Nephron (organoid): Measurements from ENCODE around the gene CEP126.
"Not testable (repeated sequence)": the region's sequence is repeated elsewhere in the genome, so short reads cannot be mapped to it uniquely, and the experiment has no call there.

ENCODE experiments used
- H3K27ac Mint-ChIP-seq, 3 experiments: 2 replicates each; pipeline ENCODE4 v1.8.0; 2020; ENCODE audit warnings: mixed read lengths in 3 of 3, mild to moderate bottlenecking in 2 of 3, moderate library complexity in 1 of 3
- H3K27me3 Mint-ChIP-seq: 2 replicates; pipeline ENCODE4 v1.8.0; 2021; ENCODE audit warnings: low read depth, mild to moderate bottlenecking, moderate library complexity, mixed read lengths
- H3K36me3 Mint-ChIP-seq: 2 replicates; pipeline ENCODE4 v1.8.0; 2020; ENCODE audit warnings: low read depth, mixed read lengths
- H3K4me1 Mint-ChIP-seq: 2 replicates; pipeline ENCODE4 v1.8.0; 2020; ENCODE audit warnings: mixed read lengths
- H3K4me3 Mint-ChIP-seq, 3 experiments: 2 replicates each; pipeline ENCODE4 v1.8.0; 2020; ENCODE audit warnings: mild to moderate bottlenecking in 3 of 3, mixed read lengths in 3 of 3, moderate library complexity in 2 of 3
- H3K9me3 Mint-ChIP-seq: 2 replicates; pipeline ENCODE4 v1.8.0; 2020; ENCODE audit warnings: mixed read lengths
- CTCF ChIP-seq, 3 experiments: fragments of 200-600 bp; sonication (generic); IDR thresholded peaks; one replicate each; pipeline ENCODE4 v1.5.0; 2021; ENCODE audit warnings: antibody characterized with exemption in 3 of 3; ENCODE audit not compliant: unreplicated experiment in 3 of 3

The CEP126 gene

GRCh38 chr11:101960231-101960630 lies 45.4 kb downstream of the CEP126 start:
- no peaks in the 10 kb centered on the region for H3K4me1 Mint-ChIP-seq
- peaks cover 5% of the 10 kb centered on the region for H3K36me3 Mint-ChIP-seq
- H3K4me3 Mint-ChIP-seq, result no peak overlapping the region
- H3K27ac Mint-ChIP-seq, result no peak overlapping the region
- TF ChIP-seq CTCF (IDR thresholded peaks at IDR 0.05; ENCODE audit: unreplicated experiment in 3 of 3), result no peak
- no peaks in the 10 kb centered on the region for H3K9me3 Mint-ChIP-seq
- H3K27me3 Mint-ChIP-seq, result no peaks in the 10 kb centered on the region

- H3K9me3 Mint-ChIP-seq, H3K36me3 Mint-ChIP-seq, H3K4me1 Mint-ChIP-seq, H3K27me3 Mint-ChIP-seq, H3K4me3 Mint-ChIP-seq, H3K27ac Mint-ChIP-seq: not testable (repeated sequence)
Measured at GRCh38 chr11:101964200-101964599, 49.4 kb downstream of the CEP126 start.

GRCh38 chr11:101974255-101974654 lies 59.4 kb downstream of the CEP126 start:
- no peaks in the 10 kb centered on the region for H3K36me3 Mint-ChIP-seq
- peak in 1 of 3 experiments; percentile 7 for TF ChIP-seq CTCF (IDR thresholded peaks at IDR 0.05; ENCODE audit: unreplicated experiment in 3 of 3)
- no peak overlapping the region for H3K27ac Mint-ChIP-seq
- H3K9me3 Mint-ChIP-seq, result no peaks in the 10 kb centered on the region
- no peaks in the 10 kb centered on the region for H3K4me1 Mint-ChIP-seq
- H3K4me3 Mint-ChIP-seq, result no peak overlapping the region
- H3K27me3 Mint-ChIP-seq, result no peaks in the 10 kb centered on the region

- no peak overlapping the region for H3K27ac Mint-ChIP-seq
- no peaks in the 10 kb centered on the region for H3K27me3 Mint-ChIP-seq
- H3K36me3 Mint-ChIP-seq, result no peaks in the 10 kb centered on the region
- H3K4me3 Mint-ChIP-seq, result no peak overlapping the region
- no peak for TF ChIP-seq CTCF (IDR thresholded peaks at IDR 0.05; ENCODE audit: unreplicated experiment in 3 of 3)
- no peaks in the 10 kb centered on the region for H3K4me1 Mint-ChIP-seq
- H3K9me3 Mint-ChIP-seq, result no peaks in the 10 kb centered on the region
Measured at GRCh38 chr11:101974771-101975170, 60.0 kb downstream of the CEP126 start.

- Mint-ChIP-seq H3K9me3 (no peaks in the 10 kb centered on the region), H3K27me3 (no peaks in the 10 kb centered on the region), H3K36me3 (no peaks in the 10 kb centered on the region), H3K4me3 (no peak overlapping the region), H3K4me1 (no peaks in the 10 kb centered on the region), H3K27ac (no peak overlapping the region)
- TF ChIP-seq CTCF (IDR thresholded peaks at IDR 0.05; ENCODE audit: unreplicated experiment in 3 of 3), result no peak
Measured at GRCh38 chr11:101975734-101976133, 60.9 kb downstream of the CEP126 start.

GRCh38 chr11:101987370-101987769 lies 72.6 kb downstream of the CEP126 start:
- TF ChIP-seq CTCF (IDR thresholded peaks at IDR 0.05; ENCODE audit: unreplicated experiment in 3 of 3), result no peak
- Mint-ChIP-seq H3K9me3 (no peaks in the 10 kb centered on the region), H3K27me3 (no peaks in the 10 kb centered on the region), H3K4me1 (no peaks in the 10 kb centered on the region), H3K4me3 (no peak overlapping the region), H3K36me3 (no peaks in the 10 kb centered on the region), H3K27ac (no peak overlapping the region)
